HepG2 (cell line): ENCODE data around the gene STOM. TPM values are rescaled to one million over a fixed set of nuclear protein-coding genes. Genes with fewer than 3 reads are reported as not detected.

Experiments used
- ATAC-seq: fragments of 200-7000 bp; cut with Tn5 transposase; 3 replicates; pipeline ENCODE4 v1.9.1; 2020; ENCODE audit warnings: mild to moderate bottlenecking, moderate library complexity
- BruUV-seq: library from RNA; stranded (reverse); fragments of 400-500 nt; replicated peaks from 2 replicates; lab custom pipeline; 2021; lab: Mats Ljungman, UMichigan
- CTCF ChIA-PET: fragments of 300-600 bp; formaldehyde crosslinking; extraction: SDS; loops from one replicate; lab custom pipeline; 2021; ENCODE audit warnings: low total read pairs, inconsistent platforms, low intra/inter-chr PET ratio; lab: Yijun Ruan, JAX
- POLR2A ChIA-PET: fragments of 350-600 bp; sonication (Branson Sonifier 250); formaldehyde crosslinking; loops from one replicate; lab custom pipeline; 2020; ENCODE audit warnings: antibody characterized with exemption, inconsistent platforms; lab: Yijun Ruan, JAX
- DNase-seq: peaks from one replicate; pipeline ENCODE4 v3.0.0-alpha.2; 2015; ENCODE audit warnings: low spot score
- FAIRE-seq: peaks from 3 replicates; lab custom pipeline; 2011; peaks lifted over from hg19 to GRCh38; lab: Jason Lieb, UNC
- H2AFZ ChIP-seq: one replicate; pipeline ENCODE4 v1.6.1; 2011; ENCODE audit warnings: low read length, inconsistent platforms
- H3K27ac ChIP-seq: fragments of 300-600 bp; 3 replicates; pipeline ENCODE4 v1.8.0; 2011; ENCODE audit warnings: mixed run types, mild to moderate bottlenecking, mixed read lengths, low read length, inconsistent platforms; ENCODE audit not compliant: insufficient read depth; ENCODE audit errors: extremely low read length
- H3K27me3 ChIP-seq, 2 experiments: fragments of 200-600 bp in 1 of 2; 2 replicates in 1 of 2; 3 replicates in 1 of 2; pipeline versions ENCODE4 v1.6.0 to v1.8.0; 2011; ENCODE audit warnings: low read length in 2 of 2, mild to moderate bottlenecking in 2 of 2, moderate library complexity in 2 of 2, inconsistent platforms in 1 of 2; ENCODE audit not compliant: insufficient read depth in 2 of 2, control insufficient read depth in 1 of 2
- H3K36me3 ChIP-seq, 2 experiments: fragments of 200-600 bp in 1 of 2; replicated peaks in 1 of 2; 2 replicates in 1 of 2; 3 replicates in 1 of 2; pipeline versions ENCODE4 v1.5.1 to v1.8.0; 2011; ENCODE audit warnings: low read length in 2 of 2, inconsistent platforms in 1 of 2; ENCODE audit not compliant: insufficient read depth in 2 of 2, control insufficient read depth in 1 of 2
- H3K4me1 ChIP-seq: 2 replicates; pipeline ENCODE4 v1.5.1; 2012; ENCODE audit warnings: low read length, inconsistent platforms; ENCODE audit not compliant: insufficient read depth
- H3K4me2 ChIP-seq: 2 replicates; pipeline ENCODE4 v1.6.0; 2011; ENCODE audit warnings: low read depth, low read length, inconsistent platforms
- H3K4me3 ChIP-seq, 3 experiments: fragments of 200-600 bp in 1 of 3; sonication (generic), shearing (Covaris generic) in 1 of 3; replicated peaks in 1 of 3; 2 replicates each; pipeline ENCODE4 v1.5.1; 2011 to 2016; ENCODE audit warnings: low read length in 3 of 3, inconsistent platforms in 2 of 3, low read depth in 2 of 3, mild to moderate bottlenecking in 2 of 3, control low read depth in 1 of 3, mixed read lengths in 1 of 3; ENCODE audit not compliant: insufficient read depth in 1 of 3
- H3K79me2 ChIP-seq: one replicate; pipeline ENCODE4 v1.6.1; 2011; ENCODE audit warnings: low read length, inconsistent platforms; ENCODE audit not compliant: insufficient read depth
- H3K9ac ChIP-seq: 2 replicates; pipeline ENCODE4 v1.6.0; 2011; ENCODE audit warnings: mild to moderate bottlenecking, low read depth, low read length, inconsistent platforms; ENCODE audit not compliant: insufficient read depth
- H3K9me3 ChIP-seq: 2 replicates; pipeline ENCODE4 v1.5.1; 2012; ENCODE audit warnings: mild to moderate bottlenecking, low read length
- H4K20me1 ChIP-seq: 2 replicates; pipeline ENCODE4 v1.6.0; 2011; ENCODE audit warnings: inconsistent platforms, mild to moderate bottlenecking, low read length, moderate library complexity; ENCODE audit not compliant: insufficient read depth
- ARNT2 ChIP-seq: sonication (generic); formaldehyde crosslinking; IDR thresholded peaks from 2 replicates; pipeline ENCODE4 v1.8.0; 2022; ENCODE audit warnings: mild to moderate bottlenecking, low read depth, missing genetic modification reagents, moderate library complexity
- BRD4 ChIP-seq: sonication (generic); formaldehyde crosslinking; IDR thresholded peaks from 2 replicates; pipeline ENCODE4 v1.4.0; 2020; ENCODE audit warnings: missing genetic modification reagents
- EHMT2 ChIP-seq: fragments of 200-600 bp; sonication (generic); IDR thresholded peaks from 2 replicates; pipeline ENCODE4 v1.7.0; 2017; ENCODE audit warnings: antibody characterized with exemption, low read depth, low read length, borderline replicate concordance
- GATAD1 ChIP-seq: IDR thresholded peaks from 2 replicates; pipeline ENCODE4 v1.6.1; 2016; ENCODE audit warnings: missing genetic modification reagents, missing compliant biosample characterization
- MATR3 ChIP-seq: sonication (generic); formaldehyde crosslinking; IDR thresholded peaks from 2 replicates; pipeline ENCODE4 v1.4.0; 2020; ENCODE audit warnings: missing genetic modification reagents
- MZF1 ChIP-seq: sonication (generic); formaldehyde crosslinking; IDR thresholded peaks from 2 replicates; pipeline ENCODE4 v1.8.1; 2023; ENCODE audit warnings: mild to moderate bottlenecking, missing genetic modification reagents, borderline replicate concordance
- NPAS2 ChIP-seq: sonication (generic); formaldehyde crosslinking; IDR thresholded peaks from 2 replicates; pipeline ENCODE4 v1.8.0; 2022; ENCODE audit warnings: mild to moderate bottlenecking, missing genetic modification reagents, borderline replicate concordance
- PCBP2 ChIP-seq: fragments of 200-400 bp; formaldehyde crosslinking; optimal IDR thresholded peaks from 2 replicates; pipeline ENCODE3; 2018; ENCODE audit warnings: low read length, low read depth; ENCODE audit not compliant: poor library complexity, severe bottlenecking
- RBM22 ChIP-seq: fragments of 200-400 bp; formaldehyde crosslinking; optimal IDR thresholded peaks from 2 replicates; pipeline ENCODE3; 2017; ENCODE audit warnings: mild to moderate bottlenecking, low read length, moderate library complexity
- RBM39 ChIP-seq: fragments of 200-400 bp; formaldehyde crosslinking; IDR thresholded peaks from one replicate; pipeline ENCODE4 v1.6.1; 2018; ENCODE audit warnings: antibody characterized with exemption, mild to moderate bottlenecking, low read depth, low read length; ENCODE audit not compliant: poor library complexity, severe bottlenecking
- RFXAP ChIP-seq: sonication (generic); formaldehyde crosslinking; IDR thresholded peaks from 2 replicates; pipeline ENCODE4 v1.4.0; 2020; ENCODE audit warnings: missing genetic modification reagents, borderline replicate concordance
- SNAI1 ChIP-seq: sonication (generic); formaldehyde crosslinking; IDR thresholded peaks from 2 replicates; pipeline ENCODE4 v1.5.0; 2020; ENCODE audit warnings: mild to moderate bottlenecking, missing genetic modification reagents, borderline replicate concordance
- SP2 ChIP-seq: sonication (generic); formaldehyde crosslinking; IDR thresholded peaks from 2 replicates; pipeline ENCODE4 v1.5.1; 2020; ENCODE audit warnings: mild to moderate bottlenecking, missing genetic modification reagents
- ZFP36L2 ChIP-seq: sonication (generic); formaldehyde crosslinking; IDR thresholded peaks from 2 replicates; pipeline ENCODE4 v1.4.0; 2020; ENCODE audit warnings: missing genetic modification reagents
- ZNF205 ChIP-seq: IDR thresholded peaks from 2 replicates; pipeline ENCODE4 v1.6.1; 2018; ENCODE audit warnings: missing biosample characterization, missing genetic modification reagents
- ZNF354B ChIP-seq: sonication (generic); formaldehyde crosslinking; IDR thresholded peaks from 2 replicates; pipeline ENCODE4 v1.8.0; 2022; ENCODE audit warnings: mild to moderate bottlenecking, missing genetic modification reagents
- ZNF512 ChIP-seq: sonication (generic); formaldehyde crosslinking; IDR thresholded peaks from 2 replicates; pipeline ENCODE4 v1.4.0; 2020; ENCODE audit warnings: mild to moderate bottlenecking, missing genetic modification reagents
- ZNF550 ChIP-seq: sonication (generic); formaldehyde crosslinking; IDR thresholded peaks from 2 replicates; pipeline ENCODE4 v1.4.0; 2020; ENCODE audit warnings: mild to moderate bottlenecking, missing genetic modification reagents, borderline replicate concordance
- ZNF660 ChIP-seq: sonication (generic); formaldehyde crosslinking; IDR thresholded peaks from 2 replicates; pipeline ENCODE4 v1.5.1; 2020; ENCODE audit warnings: mild to moderate bottlenecking, low read depth, missing genetic modification reagents, borderline replicate concordance
- ZNF672 ChIP-seq: sonication (generic); formaldehyde crosslinking; IDR thresholded peaks from 2 replicates; pipeline ENCODE4 v1.8.1; 2022; ENCODE audit warnings: missing genetic modification reagents
- ZNF724P ChIP-seq: sonication (generic); formaldehyde crosslinking; IDR thresholded peaks from 2 replicates; pipeline ENCODE4 v1.8.0; 2022; ENCODE audit warnings: missing genetic modification reagents, borderline replicate concordance
- WGBS: methylation state at CpG from one replicate; pipeline ENCODE4 v1.1.6; 2017; ENCODE audit warnings: low lambda C conversion rate; 5-methylcytosine and 5-hydroxymethylcytosine counted together
- in situ Hi-C: cut with HindIII; loops from 2 replicates; pipeline ENCODE4 v1.10.0; 2017; ENCODE audit warnings: low pct_unique_long_range_greater_than_20kb; ENCODE audit not compliant: extremely low pct_ligation_motif_present
- intact Hi-C: fragments of 100-400 bp; cut with micrococcal nuclease; formaldehyde crosslinking; loops from one replicate; pipeline ENCODE4 v1.10.0; 2022; ENCODE audit not compliant: unreplicated experiment
- polyA plus RNA-seq, 8 experiments: library from polyadenylated mRNA; depleted of rRNA in 3 of 8; stranded (reverse) in 7 of 8; unstranded in 1 of 8; fragments of >200 nt; fragmentation: Illumina TruSeq in 4 of 8; extraction: Trizol in 4 of 8; gene quantifications; 2 replicates each; pipeline versions ENCODE4 v1.2.1 to v1.2.3, GENCODE V29; 2011 to 2016; ENCODE audit warnings: low read depth in 4 of 8, missing spikeins in 1 of 8, mixed read lengths in 1 of 8; ENCODE audit not compliant: insufficient read depth in 1 of 8
- total RNA-seq, 5 experiments: library from RNA; depleted of rRNA; stranded (reverse); fragments of >200 nt; fragmentation: Illumina TruSeq; extraction: Trizol; gene quantifications; 2 replicates each; pipeline ENCODE4 v1.2.3, GENCODE V29; 2016; ENCODE audit warnings: low read depth in 1 of 5

STOM gene
- total and polyA plus RNA-seq, 2 of the 13 experiments (the other 11 are each of a cell fraction or from before 2014, with no cell fraction given) = 43.6 to 165 TPM

- no peak for TF ChIP-seq ZNF512 (CRISPR knock-in tag)
- TF ChIP-seq ZNF672 (CRISPR knock-in tag) = no peak
- TF ChIP-seq SP2 (CRISPR knock-in tag) = no peak
- TF ChIP-seq ZNF660 (CRISPR knock-in tag) = no peak
- TF ChIP-seq RBM39 = no peak
- no peak for TF ChIP-seq ZNF354B (CRISPR knock-in tag)
- no peak for TF ChIP-seq ZNF550 (CRISPR knock-in tag)
Measured at GRCh38 chr9:121394292-121394691, 24.2 kb upstream of the STOM start (continued).

GRCh38 chr9:121393318-121393717 lies 23.3 kb upstream of the STOM start:
- H4K20me1 ChIP-seq = no peaks in the 10 kb centered on the region
- WGBS = 0% methylated on average over 2 of the region's 2 CpGs
- H3K36me3 ChIP-seq = no peaks in the 10 kb centered on the region
- no peaks in the 10 kb centered on the region for H3K4me1 ChIP-seq
- H3K27ac ChIP-seq = no peak overlapping the region
- FAIRE-seq = no peak
- TF ChIP-seq SNAI1 (CRISPR knock-in tag) (no peak), ZNF205 (CRISPR knock-in tag) (no peak), GATAD1 (CRISPR knock-in tag) (no peak), RFXAP (CRISPR knock-in tag) (no peak), MZF1 (CRISPR knock-in tag) (no peak), ZFP36L2 (CRISPR knock-in tag) (no peak), NPAS2 (no peak), ZNF724P (CRISPR knock-in tag) (no peak), PCBP2 (no peak), ARNT2 (no peak), MATR3 (CRISPR knock-in tag) (no peak), BRD4 (CRISPR knock-in tag) (no peak), RBM22 (no peak), EHMT2 (no peak)
- TF ChIP-seq, all 625 proteins: peak for 0
- BruUV-seq = no TSS peak
- DNase-seq (no peak), ATAC-seq (no peak)
- ChIA-PET CTCF (interaction anchor here (0.9 kb wide), 1 partner anchor 73 kb away, joined by 3 read pairs; no protein-coding TSS in a partner anchor), POLR2A (no interaction called here)
- Histone ChIP-seq H3K4me3 (no peak overlapping the region), H3K9me3 (no peaks in the 10 kb centered on the region), H3K9ac (no peak overlapping the region), H3K79me2 (no peaks in the 10 kb centered on the region), H3K27me3 (peaks cover 0 to 15% of the 10 kb centered on the region in 2 experiments; a peak in 3 of 5 replicates), H3K4me2 (no peak overlapping the region), H2AFZ (no peak overlapping the region)
- intact Hi-C loops = no loop called here
- in situ Hi-C loops = no loop called here
